Liver (tissue), 9 donors: ENCODE results near the gene OR2A5. TPM values are rescaled to one million over a fixed set of nuclear protein-coding genes. Genes with fewer than 3 reads are reported as not detected.

ENCODE experiments used
- DNase-seq: peaks from one replicate; pipeline ENCODE4 v3.0.0-alpha.2; 2017; ENCODE audit warnings: low spot score
- H3K27ac ChIP-seq, 2 donors: one replicate each; pipeline ENCODE4 v1.7.0; 2013; ENCODE audit warnings: inconsistent platforms in 2 of 2, low read length in 2 of 2, control low read depth in 1 of 2, low read depth in 1 of 2, mild to moderate bottlenecking in 1 of 2
- H3K27me3 ChIP-seq, 4 donors: one replicate each; pipeline versions ENCODE4 v1.6.1 to v1.7.0; 2013; ENCODE audit warnings: low read length in 3 of 4, inconsistent platforms in 1 of 4, mild to moderate bottlenecking in 1 of 4, moderate library complexity in 1 of 4; ENCODE audit not compliant: control insufficient read depth in 4 of 4, insufficient read depth in 4 of 4
- H3K36me3 ChIP-seq, 4 donors: one replicate each; pipeline versions ENCODE4 v1.6.1 to v1.7.0; 2013; ENCODE audit warnings: low read length in 3 of 4, mild to moderate bottlenecking in 3 of 4, low read depth in 1 of 4, moderate library complexity in 1 of 4; ENCODE audit not compliant: control insufficient read depth in 4 of 4, insufficient read depth in 3 of 4
- H3K4me1 ChIP-seq, 4 donors: one replicate each; pipeline versions ENCODE4 v1.6.1 to v1.7.0; 2013; ENCODE audit warnings: low read length in 3 of 4, mild to moderate bottlenecking in 3 of 4, moderate library complexity in 1 of 4; ENCODE audit not compliant: control insufficient read depth in 4 of 4, insufficient read depth in 4 of 4
- H3K4me3 ChIP-seq, 3 donors: one replicate each; pipeline versions ENCODE4 v1.6.1 to v1.7.0; 2013; ENCODE audit warnings: low read length in 3 of 3, control low read depth in 1 of 3, low read depth in 1 of 3, mild to moderate bottlenecking in 1 of 3
- H3K9ac ChIP-seq, 2 donors: one replicate each; pipeline ENCODE4 v1.7.0; 2013; ENCODE audit warnings: low read length in 2 of 2, mild to moderate bottlenecking in 2 of 2, moderate library complexity in 2 of 2, control low read depth in 1 of 2, low read depth in 1 of 2
- H3K9me3 ChIP-seq, 4 donors: one replicate each; pipeline versions ENCODE4 v1.6.1 to v1.7.0; 2013; ENCODE audit warnings: low read length in 3 of 4; ENCODE audit not compliant: control insufficient read depth in 4 of 4
- ATF3 ChIP-seq: IDR thresholded peaks from 2 replicates; pipeline ENCODE4 v1.6.1; 2016; ENCODE audit warnings: antibody characterized with exemption
- EGR1 ChIP-seq, 2 donors: IDR thresholded peaks; 2 replicates each; pipeline ENCODE4 v1.6.1; 2016 to 2018; ENCODE audit warnings: antibody characterized with exemption in 2 of 2, low read depth in 2 of 2
- FOXA1 ChIP-seq: IDR thresholded peaks from 2 replicates; pipeline ENCODE4 v1.6.1; 2016; ENCODE audit warnings: antibody characterized with exemption
- FOXA2 ChIP-seq: IDR thresholded peaks from 2 replicates; pipeline ENCODE4 v1.6.1; 2016; ENCODE audit warnings: antibody characterized with exemption
- HNF4A ChIP-seq, 2 donors: conservative IDR thresholded peaks; 2 replicates each; pipeline ENCODE4 v1.6.1; 2016; ENCODE audit warnings: antibody characterized with exemption in 2 of 2, mild to moderate bottlenecking in 2 of 2
- JUND ChIP-seq, 2 donors: IDR thresholded peaks; 2 replicates each; pipeline ENCODE4 v1.6.1; 2016; ENCODE audit warnings: antibody characterized with exemption in 2 of 2
- NR2F2 ChIP-seq: IDR thresholded peaks from 2 replicates; pipeline ENCODE4 v1.6.1; 2016; ENCODE audit warnings: antibody characterized with exemption
- RAD21 ChIP-seq, 2 donors: IDR thresholded peaks; 2 replicates each; pipeline ENCODE4 v1.6.1; 2016; ENCODE audit warnings: antibody characterized with exemption in 2 of 2, mild to moderate bottlenecking in 2 of 2
- REST ChIP-seq: IDR thresholded peaks from 2 replicates; pipeline ENCODE4 v1.6.1; 2016; ENCODE audit warnings: antibody characterized with exemption, mild to moderate bottlenecking
- YY1 ChIP-seq: IDR thresholded peaks from 2 replicates; pipeline ENCODE4 v1.6.1; 2016; ENCODE audit warnings: antibody characterized with exemption, mild to moderate bottlenecking
- ZBTB33 ChIP-seq: IDR thresholded peaks from 2 replicates; pipeline ENCODE4 v1.6.1; 2016; ENCODE audit warnings: antibody characterized with exemption
- WGBS: extraction: QIAGEN DNeasy Blood & Tissue Kit; methylation state at CpG from one replicate; pipeline ENCODE4 v1.1.7; 2013; 5-methylcytosine and 5-hydroxymethylcytosine counted together
- polyA plus RNA-seq, 2 donors: library from polyadenylated mRNA; stranded (reverse) in 1 of 2; unstranded in 1 of 2; fragments of 200-250 nt in 1 of 2; fragments of >200 nt in 1 of 2; fragmentation: Nextera tagmentation in 1 of 2; extraction: Ambion mirVana in 1 of 2; gene quantifications; one replicate each; pipeline versions ENCODE4 v1.2.1 to v1.2.3, GENCODE V29; 2013 to 2015
- total RNA-seq, 2 donors: library from RNA; depleted of rRNA; stranded (reverse); fragments of >200 nt; gene quantifications; one replicate each; pipeline ENCODE4 v1.2.3, GENCODE V29; 2014
- TF ChIP-seq, protein P1 (sequence below): IDR thresholded peaks from 2 replicates; pipeline ENCODE4 v1.6.1; 2016; ENCODE audit warnings: antibody characterized with exemption
- TF ChIP-seq, protein P2 (sequence below): fragments of 150-350 bp; IDR thresholded peaks from 2 replicates; pipeline ENCODE4 v1.5.1; 2017; ENCODE audit warnings: improper control_type of control experiment, low read depth, low read length; ENCODE audit not compliant: missing input control
- donor health status: healthy.
- donor health status: healthy.
- donor health status: healthy.
- donor health status: healthy.
- donor health status: healthy.

Gene OR2A5
- total and polyA plus RNA-seq, 4 donors, result 0.28 TPM; not detected in 3

DNA sequence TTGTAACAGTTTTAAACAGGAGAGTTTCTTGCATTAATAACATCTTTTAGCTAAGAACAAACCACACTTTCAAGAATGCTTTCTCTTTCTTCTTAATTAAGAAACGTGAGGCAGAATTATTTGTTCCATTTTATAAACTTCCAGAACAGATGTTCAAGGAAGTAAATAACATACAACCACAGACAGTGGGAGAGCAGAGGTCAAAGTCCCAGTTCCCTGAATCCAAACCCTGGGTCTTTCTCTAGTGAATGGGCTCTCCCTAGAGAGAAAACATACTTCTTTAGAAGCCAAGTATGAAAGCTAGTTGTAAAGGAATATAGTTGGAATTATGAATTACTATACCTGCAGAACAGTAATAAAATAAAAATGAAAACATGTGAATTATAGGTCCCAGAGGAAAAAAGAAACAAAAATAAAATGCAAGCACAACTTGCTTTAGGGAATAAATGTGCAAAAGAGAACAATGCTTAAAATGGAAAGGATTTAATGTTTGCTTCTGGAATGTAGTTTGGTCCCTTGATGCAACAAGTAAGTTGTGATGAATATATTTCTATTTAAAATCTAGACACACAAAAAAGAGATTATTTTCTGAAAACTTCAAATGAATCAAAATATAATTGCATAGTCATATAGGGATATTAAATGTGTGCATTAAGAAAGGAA, 42.6 kb upstream of the OR2A5 start:
- Histone ChIP-seq H3K27me3 (no peaks in the 10 kb centered on the region), H3K9me3 (no peaks in the 10 kb centered on the region), H3K9ac (no peak overlapping the region), H3K4me3 (no peak overlapping the region), H3K36me3 (no peaks in the 10 kb centered on the region), H3K4me1 (no peaks in the 10 kb centered on the region), H3K27ac (no peak overlapping the region)
- no peak for DNase-seq
- TF ChIP-seq, protein P1, sequence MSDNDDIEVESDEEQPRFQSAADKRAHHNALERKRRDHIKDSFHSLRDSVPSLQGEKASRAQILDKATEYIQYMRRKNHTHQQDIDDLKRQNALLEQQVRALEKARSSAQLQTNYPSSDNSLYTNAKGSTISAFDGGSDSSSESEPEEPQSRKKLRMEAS, result no peak
- TF ChIP-seq HNF4A (conservative IDR thresholded peaks at IDR 0.05), result peak; percentile 30 to 60
- TF ChIP-seq FOXA1, result no peak
- TF ChIP-seq NR2F2, result peak; percentile 23
- no peak for TF ChIP-seq JUND (IDR thresholded peaks at IDR 0.05)
- no peak for TF ChIP-seq EGR1 (IDR thresholded peaks at IDR 0.05; ENCODE audit: low read depth in 2 of 2)
- TF ChIP-seq, protein P2, sequence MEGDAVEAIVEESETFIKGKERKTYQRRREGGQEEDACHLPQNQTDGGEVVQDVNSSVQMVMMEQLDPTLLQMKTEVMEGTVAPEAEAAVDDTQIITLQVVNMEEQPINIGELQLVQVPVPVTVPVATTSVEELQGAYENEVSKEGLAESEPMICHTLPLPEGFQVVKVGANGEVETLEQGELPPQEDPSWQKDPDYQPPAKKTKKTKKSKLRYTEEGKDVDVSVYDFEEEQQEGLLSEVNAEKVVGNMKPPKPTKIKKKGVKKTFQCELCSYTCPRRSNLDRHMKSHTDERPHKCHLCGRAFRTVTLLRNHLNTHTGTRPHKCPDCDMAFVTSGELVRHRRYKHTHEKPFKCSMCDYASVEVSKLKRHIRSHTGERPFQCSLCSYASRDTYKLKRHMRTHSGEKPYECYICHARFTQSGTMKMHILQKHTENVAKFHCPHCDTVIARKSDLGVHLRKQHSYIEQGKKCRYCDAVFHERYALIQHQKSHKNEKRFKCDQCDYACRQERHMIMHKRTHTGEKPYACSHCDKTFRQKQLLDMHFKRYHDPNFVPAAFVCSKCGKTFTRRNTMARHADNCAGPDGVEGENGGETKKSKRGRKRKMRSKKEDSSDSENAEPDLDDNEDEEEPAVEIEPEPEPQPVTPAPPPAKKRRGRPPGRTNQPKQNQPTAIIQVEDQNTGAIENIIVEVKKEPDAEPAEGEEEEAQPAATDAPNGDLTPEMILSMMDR, result no peak
- WGBS, result 23% methylated on average over 1 of the region's 1 CpG

DNA sequence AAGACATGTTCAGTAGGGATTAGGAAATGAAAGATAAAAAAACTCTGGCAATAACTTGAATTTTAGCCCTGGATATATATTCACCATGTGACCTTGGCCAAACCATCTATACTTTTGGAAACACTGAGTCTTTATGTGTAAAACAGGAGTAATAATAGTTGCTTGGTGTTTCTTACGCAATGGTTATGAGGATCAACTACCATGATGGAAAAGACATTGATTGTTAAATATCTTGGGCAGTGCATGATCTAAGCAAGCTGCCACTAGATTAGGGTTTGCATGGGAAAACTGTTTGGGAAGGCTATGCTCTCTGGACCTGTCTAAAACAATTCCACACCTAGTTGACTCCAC, 42.1 kb upstream of the OR2A5 start:
- TF ChIP-seq, protein P2, result no peak
- no peak for TF ChIP-seq EGR1 (IDR thresholded peaks at IDR 0.05; ENCODE audit: low read depth in 2 of 2)
- no peak for TF ChIP-seq FOXA2
- TF ChIP-seq ZBTB33, result no peak
- TF ChIP-seq JUND (IDR thresholded peaks at IDR 0.05), result no peak
- no peak for TF ChIP-seq REST
- no peak for TF ChIP-seq HNF4A (conservative IDR thresholded peaks at IDR 0.05)
- no peak for TF ChIP-seq ATF3
- TF ChIP-seq RAD21 (IDR thresholded peaks at IDR 0.05), result no peak
- TF ChIP-seq YY1, result no peak
- TF ChIP-seq NR2F2, result no peak

More for the DNA sequence above, 42.1 kb upstream of the OR2A5 start:
- Histone ChIP-seq H3K4me1 (no peaks in the 10 kb centered on the region), H3K27me3 (no peaks in the 10 kb centered on the region), H3K9me3 (no peaks in the 10 kb centered on the region), H3K9ac (no peak overlapping the region), H3K4me3 (no peak overlapping the region), H3K36me3 (no peaks in the 10 kb centered on the region), H3K27ac (no peak overlapping the region)
- WGBS, result 95% methylated on average over 1 of the region's 1 CpG
- DNase-seq, result no peak
